GDM1 (cell line): Measurements from ENCODE around the gene KMT5C.
"Not testable (repeated sequence)": the region's sequence is repeated elsewhere in the genome, so short reads cannot be mapped to it uniquely, and the experiment has no call there.

Source experiments
- DNase-seq: peaks from one replicate; lab custom pipeline; 2025; lab: John Stamatoyannopoulos, UW

The KMT5C gene

GRCh38 chr19:55316646-55317045 is 23.0 kb upstream of the KMT5C start:
- no peak for DNase-seq

- DNase-seq = no peak
Measured at GRCh38 chr19:55319785-55320184, 19.9 kb upstream of the KMT5C start.

- no peak for DNase-seq
Measured at GRCh38 chr19:55320844-55321419, 18.7 kb upstream of the KMT5C start.

GRCh38 chr19:55321466-55322137 is 18.1 kb upstream of the KMT5C start:
- DNase-seq = no peak

- no peak for DNase-seq
Measured at GRCh38 chr19:55322204-55322885, 17.3 kb upstream of the KMT5C start.

- no peak for DNase-seq
Measured at GRCh38 chr19:55324662-55325061, 15.0 kb upstream of the KMT5C start.

GRCh38 chr19:55325172-55325571 is 14.5 kb upstream of the KMT5C start, which contains the start of gene TMEM150B:
TMEM150B (minus strand) TSS chr19:55325341; CDS start chr19:55321036, 4,305 bp downstream.
- DNase-seq = peak; percentile 47

- not testable (repeated sequence) for DNase-seq
Measured at GRCh38 chr19:55328774-55329318, 10.8 kb upstream of the KMT5C start.

GRCh38 chr19:55329791-55330190 is 9.9 kb upstream of the KMT5C start:
- not testable (repeated sequence) for DNase-seq

GRCh38 chr19:55333870-55334269 is 5.8 kb upstream of the KMT5C start:
- DNase-seq = no peak

GRCh38 chr19:55336101-55336500 is 3.6 kb upstream of the KMT5C start:
- DNase-seq = no peak

GRCh38 chr19:55339889-55340783 is 460 bp downstream of the KMT5C start:
- no peak for DNase-seq

GRCh38 chr19:55340784-55341147 is 1.1 kb downstream of the KMT5C start:
- no peak for DNase-seq

- peak; percentile 42 for DNase-seq
Measured at GRCh38 chr19:55341171-55341588, 1.5 kb downstream of the KMT5C start.

GRCh38 chr19:55341595-55342531 is 2.2 kb downstream of the KMT5C start:
- DNase-seq = no peak

GRCh38 chr19:55344444-55344843 is 4.8 kb downstream of the KMT5C start:
- no peak for DNase-seq

GRCh38 chr19:55345101-55345817 is 5.6 kb downstream of the KMT5C start:
- no peak for DNase-seq

GRCh38 chr19:55345818-55346724 is 6.4 kb downstream of the KMT5C start:
- no peak for DNase-seq
